Activated naive CD8-positive, alpha-beta T cell treated with anti-CD3 and anti-CD28 coated beads, Interleukin-2, amount 10 ng/mL, durations not matched to agents 7 days and 5 days (primary cell): ENCODE data around the gene BPGM. TPM values are rescaled to one million over a fixed set of nuclear protein-coding genes. Genes with fewer than 3 reads are reported as not detected.

ENCODE experiments used
- ATAC-seq: fragments of 150-1000 bp; cut with Tn5 transposase; one replicate; pipeline ENCODE4 v1.10.0; 2021; ENCODE audit warnings: low read depth, moderate library complexity
- POLR2A ChIA-PET: fragments of 350-600 bp; sonication (Branson Sonifier 250); formaldehyde crosslinking; loops from one replicate; lab custom pipeline; 2021; ENCODE audit warnings: antibody characterized with exemption; lab: Charles Lee
- DNase-seq: peaks from one replicate; pipeline ENCODE4 v3.0.0; 2021
- H3K27ac Mint-ChIP-seq: one replicate; pipeline ENCODE4 v1.8.0; 2022; ENCODE audit warnings: mild to moderate bottlenecking, mixed read lengths
- H3K27me3 Mint-ChIP-seq: one replicate; pipeline ENCODE4 v1.8.0; 2022; ENCODE audit warnings: mild to moderate bottlenecking, moderate library complexity, mixed read lengths
- H3K36me3 Mint-ChIP-seq: one replicate; pipeline ENCODE4 v1.8.0; 2021; ENCODE audit warnings: mild to moderate bottlenecking, mixed read lengths
- H3K4me1 Mint-ChIP-seq: one replicate; pipeline ENCODE4 v1.8.0; 2021; ENCODE audit warnings: mixed read lengths
- H3K4me3 Mint-ChIP-seq: one replicate; pipeline ENCODE4 v1.8.0; 2022; ENCODE audit warnings: mild to moderate bottlenecking, moderate library complexity, mixed read lengths
- H3K9me3 Mint-ChIP-seq: one replicate; pipeline ENCODE4 v1.8.0; 2021; ENCODE audit warnings: mixed read lengths
- total RNA-seq, 2 experiments: library from RNA; stranded (reverse); gene quantifications; one replicate each; pipeline ENCODE4 v1.2.3, GENCODE V29; 2021

BPGM gene
- total RNA-seq, 2 experiments from 2014 or later = 13.1 to 13.2 TPM

- no peaks in the 10 kb centered on the region for H3K36me3 Mint-ChIP-seq
- POLR2A ChIA-PET = no interaction called here
- no peak overlapping the region for H3K27ac Mint-ChIP-seq
- peaks cover 2% of the 10 kb centered on the region for H3K4me1 Mint-ChIP-seq
- H3K9me3 Mint-ChIP-seq = no peaks in the 10 kb centered on the region
- ATAC-seq = no peak
- H3K4me3 Mint-ChIP-seq = no peak overlapping the region
- no peak for DNase-seq
- H3K27me3 Mint-ChIP-seq = peaks cover 3% of the 10 kb centered on the region
These were observed 51.8 kb downstream of the BPGM start for GRCh38 chr7:134698481-134698880.

- H3K4me3 Mint-ChIP-seq = no peak overlapping the region
- H3K9me3 Mint-ChIP-seq = no peaks in the 10 kb centered on the region
- H3K27me3 Mint-ChIP-seq = peaks cover 3% of the 10 kb centered on the region
- no peaks in the 10 kb centered on the region for H3K4me1 Mint-ChIP-seq
- POLR2A ChIA-PET = no interaction called here
- ATAC-seq (no peak), DNase-seq (no peak)
- H3K27ac Mint-ChIP-seq = no peak overlapping the region
- H3K36me3 Mint-ChIP-seq = no peaks in the 10 kb centered on the region
These were observed 52.6 kb downstream of the BPGM start for GRCh38 chr7:134699021-134699818.

GRCh38 chr7:134699899-134700298 lies 53.2 kb downstream of the BPGM start:
- Mint-ChIP-seq H3K27me3 (peaks cover 3% of the 10 kb centered on the region), H3K4me3 (no peak overlapping the region), H3K27ac (no peak overlapping the region), H3K4me1 (no peaks in the 10 kb centered on the region), H3K36me3 (no peaks in the 10 kb centered on the region), H3K9me3 (no peaks in the 10 kb centered on the region)
- POLR2A ChIA-PET = no interaction called here
- DNase-seq (no peak), ATAC-seq (no peak)

GRCh38 chr7:134701272-134701671 lies 54.6 kb downstream of the BPGM start:
- Mint-ChIP-seq H3K27ac (no peak overlapping the region), H3K27me3 (peaks cover 3% of the 10 kb centered on the region), H3K4me3 (no peak overlapping the region), H3K36me3 (no peaks in the 10 kb centered on the region), H3K9me3 (no peaks in the 10 kb centered on the region), H3K4me1 (no peaks in the 10 kb centered on the region)
- no peak for ATAC-seq
- DNase-seq = no peak
- POLR2A ChIA-PET = no interaction called here

- Mint-ChIP-seq H3K4me1 (no peaks in the 10 kb centered on the region), H3K27me3 (peaks cover 3% of the 10 kb centered on the region), H3K27ac (no peak overlapping the region), H3K9me3 (no peaks in the 10 kb centered on the region), H3K36me3 (no peaks in the 10 kb centered on the region), H3K4me3 (no peak overlapping the region)
- POLR2A ChIA-PET = interaction anchor here (1.9 kb wide), 1 partner anchor 57 kb away, joined by 5 read pairs; no protein-coding TSS in a partner anchor
- DNase-seq (no peak), ATAC-seq (no peak)
These were observed 56.0 kb downstream of the BPGM start for GRCh38 chr7:134702366-134703240.

GRCh38 chr7:134703241-134703594 lies 56.6 kb downstream of the BPGM start:
- DNase-seq (no peak), ATAC-seq (no peak)
- H3K4me3 Mint-ChIP-seq = no peak overlapping the region
- no peaks in the 10 kb centered on the region for H3K4me1 Mint-ChIP-seq
- H3K27ac Mint-ChIP-seq = no peak overlapping the region
- no peaks in the 10 kb centered on the region for H3K9me3 Mint-ChIP-seq
- H3K27me3 Mint-ChIP-seq = peaks cover 3% of the 10 kb centered on the region
- POLR2A ChIA-PET = interaction anchor here (1.9 kb wide), 1 partner anchor 58 kb away, joined by 5 read pairs; no protein-coding TSS in a partner anchor
- no peaks in the 10 kb centered on the region for H3K36me3 Mint-ChIP-seq

- Mint-ChIP-seq H3K4me3 (no peak overlapping the region), H3K36me3 (no peaks in the 10 kb centered on the region), H3K27ac (no peak overlapping the region), H3K4me1 (no peaks in the 10 kb centered on the region), H3K27me3 (peaks cover 3% of the 10 kb centered on the region), H3K9me3 (no peaks in the 10 kb centered on the region)
- no peak for ATAC-seq
- POLR2A ChIA-PET = no interaction called here
- DNase-seq = no peak
These were observed 57.1 kb downstream of the BPGM start for GRCh38 chr7:134703782-134704181.

- POLR2A ChIA-PET = no interaction called here
- Mint-ChIP-seq H3K4me3 (no peak overlapping the region), H3K27me3 (peaks cover 3% of the 10 kb centered on the region), H3K9me3 (no peaks in the 10 kb centered on the region), H3K36me3 (no peaks in the 10 kb centered on the region), H3K27ac (no peak overlapping the region), H3K4me1 (no peaks in the 10 kb centered on the region)
- no peak for DNase-seq
- ATAC-seq = no peak
These were observed 58.2 kb downstream of the BPGM start for GRCh38 chr7:134704827-134705226.

GRCh38 chr7:134705716-134706115 lies 59.1 kb downstream of the BPGM start:
- Mint-ChIP-seq H3K36me3 (no peaks in the 10 kb centered on the region), H3K4me1 (peaks cover 4% of the 10 kb centered on the region), H3K4me3 (no peak overlapping the region), H3K27me3 (peaks cover 3% of the 10 kb centered on the region), H3K9me3 (no peaks in the 10 kb centered on the region), H3K27ac (no peak overlapping the region)
- DNase-seq (no peak), ATAC-seq (no peak)
- POLR2A ChIA-PET = no interaction called here

- H3K27ac Mint-ChIP-seq = no peak overlapping the region
- H3K4me3 Mint-ChIP-seq = no peak overlapping the region
- POLR2A ChIA-PET = no interaction called here
These were observed 59.8 kb downstream of the BPGM start for GRCh38 chr7:134706468-134706867.

GRCh38 chr7:134707663-134708378 lies 61.2 kb downstream of the BPGM start:
- H3K4me3 Mint-ChIP-seq = no peak overlapping the region
- H3K9me3 Mint-ChIP-seq = no peaks in the 10 kb centered on the region
- peaks cover 19% of the 10 kb centered on the region for H3K4me1 Mint-ChIP-seq
- peaks cover 2% of the 10 kb centered on the region for H3K27me3 Mint-ChIP-seq
- H3K36me3 Mint-ChIP-seq = no peaks in the 10 kb centered on the region
- no peak overlapping the region for H3K27ac Mint-ChIP-seq
- no peak for ATAC-seq
- POLR2A ChIA-PET = no interaction called here
- DNase-seq = no peak

More at GRCh38 chr7:134706468-134706867, 59.8 kb downstream of the BPGM start:
- no peaks in the 10 kb centered on the region for H3K9me3 Mint-ChIP-seq
- DNase-seq (no peak), ATAC-seq (no peak)
- H3K36me3 Mint-ChIP-seq = no peaks in the 10 kb centered on the region
- peaks cover 12% of the 10 kb centered on the region for H3K4me1 Mint-ChIP-seq
- peaks cover 3% of the 10 kb centered on the region for H3K27me3 Mint-ChIP-seq

- peaks cover 2% of the 10 kb centered on the region for H3K27me3 Mint-ChIP-seq
- H3K9me3 Mint-ChIP-seq = no peaks in the 10 kb centered on the region
- ATAC-seq (no peak), DNase-seq (no peak)
- no peaks in the 10 kb centered on the region for H3K36me3 Mint-ChIP-seq
- H3K4me1 Mint-ChIP-seq = peaks cover 19% of the 10 kb centered on the region
- H3K27ac Mint-ChIP-seq = no peak overlapping the region
- no peak overlapping the region for H3K4me3 Mint-ChIP-seq
- POLR2A ChIA-PET = interaction anchor here (0.6 kb wide), 2 partner anchors 19 to 80 kb away, joined by 3 read pairs; no protein-coding TSS in a partner anchor
These were observed 62.0 kb downstream of the BPGM start for GRCh38 chr7:134708692-134709091.

- Mint-ChIP-seq H3K27me3 (peaks cover 2% of the 10 kb centered on the region), H3K36me3 (no peaks in the 10 kb centered on the region), H3K4me3 (no peak overlapping the region), H3K4me1 (peaks cover 19% of the 10 kb centered on the region), H3K27ac (no peak overlapping the region), H3K9me3 (no peaks in the 10 kb centered on the region)
- ATAC-seq = no peak
- DNase-seq = no peak
- POLR2A ChIA-PET = interaction anchor here (0.6 kb wide), 2 partner anchors 19 to 80 kb away, joined by 3 read pairs; no protein-coding TSS in a partner anchor
These were observed 62.5 kb downstream of the BPGM start for GRCh38 chr7:134709197-134709596.
